GM12875 (cell line): ENCODE results near the gene LZTS2.
A peak's percentile ranks its signal among the peaks of the same experiment; 100 is the strongest.

Experiments
- H3K4me3 ChIP-seq: one replicate; pipeline ENCODE4 v1.5.1; 2011; ENCODE audit warnings: low read depth, low read length, control low read depth
- TF ChIP-seq, protein P1 (sequence below): IDR thresholded peaks from 2 replicates; pipeline ENCODE4 v1.5.1; 2011; ENCODE audit warnings: low read depth, mild to moderate bottlenecking, control low read depth, inconsistent platforms, low read length, moderate library complexity, borderline replicate concordance; ENCODE audit not compliant: insufficient read depth

The LZTS2 gene, protein sequence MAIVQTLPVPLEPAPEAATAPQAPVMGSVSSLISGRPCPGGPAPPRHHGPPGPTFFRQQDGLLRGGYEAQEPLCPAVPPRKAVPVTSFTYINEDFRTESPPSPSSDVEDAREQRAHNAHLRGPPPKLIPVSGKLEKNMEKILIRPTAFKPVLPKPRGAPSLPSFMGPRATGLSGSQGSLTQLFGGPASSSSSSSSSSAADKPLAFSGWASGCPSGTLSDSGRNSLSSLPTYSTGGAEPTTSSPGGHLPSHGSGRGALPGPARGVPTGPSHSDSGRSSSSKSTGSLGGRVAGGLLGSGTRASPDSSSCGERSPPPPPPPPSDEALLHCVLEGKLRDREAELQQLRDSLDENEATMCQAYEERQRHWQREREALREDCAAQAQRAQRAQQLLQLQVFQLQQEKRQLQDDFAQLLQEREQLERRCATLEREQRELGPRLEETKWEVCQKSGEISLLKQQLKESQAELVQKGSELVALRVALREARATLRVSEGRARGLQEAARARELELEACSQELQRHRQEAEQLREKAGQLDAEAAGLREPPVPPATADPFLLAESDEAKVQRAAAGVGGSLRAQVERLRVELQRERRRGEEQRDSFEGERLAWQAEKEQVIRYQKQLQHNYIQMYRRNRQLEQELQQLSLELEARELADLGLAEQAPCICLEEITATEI

DNA sequence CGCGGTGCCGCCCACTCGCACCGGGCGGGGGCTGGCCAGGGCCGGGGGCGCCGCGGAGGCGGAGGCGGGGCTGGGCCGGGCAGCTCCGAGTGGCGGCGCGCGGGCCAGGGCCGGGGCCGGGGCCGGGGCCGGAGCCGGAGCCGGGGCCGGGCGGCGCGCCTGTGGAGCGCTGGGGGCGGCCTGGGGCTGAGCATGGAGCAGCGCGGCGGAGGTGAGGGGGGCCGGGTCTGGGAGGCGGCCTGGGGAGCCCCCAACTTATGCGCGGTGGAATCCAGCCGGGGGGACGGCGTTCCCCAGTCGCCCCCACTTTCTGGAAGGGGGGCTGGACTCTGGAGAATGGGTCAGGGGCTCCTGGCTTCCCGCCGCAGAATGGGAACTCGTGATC, at the start of gene LZTS2:
TSS of gene LZTS2 (plus strand) at position 67 of the 385 bp plus-strand sequence. CDS start 2,731 bp downstream, outside the sequence.
- peak within 1 kb of the TSS; percentile 89 for H3K4me3 ChIP-seq
- TF ChIP-seq, protein P1, sequence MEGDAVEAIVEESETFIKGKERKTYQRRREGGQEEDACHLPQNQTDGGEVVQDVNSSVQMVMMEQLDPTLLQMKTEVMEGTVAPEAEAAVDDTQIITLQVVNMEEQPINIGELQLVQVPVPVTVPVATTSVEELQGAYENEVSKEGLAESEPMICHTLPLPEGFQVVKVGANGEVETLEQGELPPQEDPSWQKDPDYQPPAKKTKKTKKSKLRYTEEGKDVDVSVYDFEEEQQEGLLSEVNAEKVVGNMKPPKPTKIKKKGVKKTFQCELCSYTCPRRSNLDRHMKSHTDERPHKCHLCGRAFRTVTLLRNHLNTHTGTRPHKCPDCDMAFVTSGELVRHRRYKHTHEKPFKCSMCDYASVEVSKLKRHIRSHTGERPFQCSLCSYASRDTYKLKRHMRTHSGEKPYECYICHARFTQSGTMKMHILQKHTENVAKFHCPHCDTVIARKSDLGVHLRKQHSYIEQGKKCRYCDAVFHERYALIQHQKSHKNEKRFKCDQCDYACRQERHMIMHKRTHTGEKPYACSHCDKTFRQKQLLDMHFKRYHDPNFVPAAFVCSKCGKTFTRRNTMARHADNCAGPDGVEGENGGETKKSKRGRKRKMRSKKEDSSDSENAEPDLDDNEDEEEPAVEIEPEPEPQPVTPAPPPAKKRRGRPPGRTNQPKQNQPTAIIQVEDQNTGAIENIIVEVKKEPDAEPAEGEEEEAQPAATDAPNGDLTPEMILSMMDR = no peak

DNA sequence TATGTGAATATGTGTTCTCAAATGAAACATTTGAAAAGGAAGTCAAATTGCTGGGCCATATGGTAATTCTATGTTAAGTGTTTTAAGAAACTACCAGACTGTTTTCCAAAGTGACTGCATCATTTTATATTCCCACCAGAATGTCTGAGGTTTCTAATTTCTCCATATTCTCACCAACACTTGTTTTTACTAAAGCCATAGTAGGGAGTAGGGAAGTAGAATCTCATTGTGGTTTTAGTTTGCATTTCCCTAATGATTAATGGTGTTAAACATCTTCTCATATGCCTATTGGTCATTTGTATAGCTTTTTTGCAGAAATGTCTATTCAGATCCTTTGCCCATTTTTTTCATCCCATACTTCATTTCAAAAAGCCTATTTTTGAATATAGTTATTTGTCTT, 39.4 kb upstream of the LZTS2 start:
- TF ChIP-seq, protein P1 = no peak
- no peak overlapping the region for H3K4me3 ChIP-seq

DNA sequence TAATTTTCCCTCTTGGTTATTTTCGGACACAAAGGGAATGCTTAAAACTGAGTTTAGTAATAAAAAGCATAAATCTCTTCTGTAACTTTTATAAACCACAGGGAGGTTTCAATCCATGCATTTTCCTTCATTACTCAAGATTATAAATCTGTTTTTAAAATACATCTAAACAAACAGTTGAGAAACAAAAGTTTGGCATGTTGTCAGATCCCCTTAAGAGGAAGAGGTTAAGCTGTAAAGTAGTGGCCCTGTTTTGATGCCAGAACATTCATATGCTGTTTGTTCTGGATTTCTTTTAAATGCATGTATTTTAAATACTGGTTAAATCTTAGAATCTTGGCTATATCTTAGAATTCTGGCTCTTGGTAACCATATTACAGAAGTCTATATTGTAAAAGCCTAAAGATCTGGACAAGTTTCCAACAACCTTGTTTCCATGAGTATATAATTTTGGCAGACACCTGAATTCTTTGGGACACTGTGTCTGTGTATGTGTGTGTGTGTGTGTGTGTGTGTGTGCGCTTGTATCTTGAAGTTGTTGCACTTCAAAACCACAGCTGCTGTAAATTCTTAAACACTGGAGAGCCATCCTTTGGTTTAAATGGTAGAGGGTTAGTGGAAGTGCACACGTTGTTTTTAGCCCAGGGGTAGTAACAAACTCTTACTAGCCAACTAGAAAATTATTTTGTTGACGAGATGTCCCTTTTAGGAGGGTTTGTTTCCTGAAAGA, 37.1 kb upstream of the LZTS2 start:
- TF ChIP-seq, protein P1 = no peak
- no peak overlapping the region for H3K4me3 ChIP-seq

DNA sequence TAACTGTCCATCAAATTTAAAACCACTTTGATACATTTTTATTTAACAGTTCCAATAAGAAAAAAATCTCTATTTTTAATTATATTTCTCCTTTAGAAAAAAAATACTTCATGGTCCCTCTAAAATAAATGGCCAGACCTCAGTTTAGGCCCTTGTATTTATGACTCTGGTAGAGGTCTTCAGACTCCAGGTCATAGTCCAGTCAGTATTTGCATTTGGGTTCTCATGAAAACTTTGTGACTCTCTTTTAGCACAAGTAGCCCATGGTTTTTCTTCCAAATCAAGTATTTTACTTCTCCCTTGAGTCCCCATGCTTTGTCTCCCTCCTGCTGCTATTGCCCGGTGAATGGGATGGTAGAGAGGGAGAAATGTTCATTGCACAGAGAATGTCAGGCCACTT, 35.8 kb upstream of the LZTS2 start:
- no peak overlapping the region for H3K4me3 ChIP-seq
- TF ChIP-seq, protein P1 = no peak

DNA sequence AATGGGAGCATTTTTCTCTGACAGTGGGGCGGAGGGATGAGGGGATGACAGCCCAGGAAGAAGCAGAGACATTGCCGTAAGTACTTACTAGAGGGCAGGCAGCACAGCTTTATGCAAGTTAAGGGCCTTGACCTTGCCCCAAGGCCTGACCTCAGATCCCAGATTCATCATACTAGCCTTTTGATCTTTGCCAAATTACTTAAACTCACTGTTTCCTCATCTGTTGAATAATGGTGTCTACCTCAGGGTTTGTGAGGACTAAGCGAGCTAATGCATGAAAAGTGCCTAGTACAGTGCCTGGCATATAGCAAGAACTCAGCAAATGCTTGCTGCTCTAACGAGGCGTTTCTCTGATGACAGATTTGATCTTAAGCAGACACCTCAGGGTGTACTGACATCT, 33.8 kb upstream of the LZTS2 start:
- H3K4me3 ChIP-seq = no peak overlapping the region
- TF ChIP-seq, protein P1 = no peak

DNA sequence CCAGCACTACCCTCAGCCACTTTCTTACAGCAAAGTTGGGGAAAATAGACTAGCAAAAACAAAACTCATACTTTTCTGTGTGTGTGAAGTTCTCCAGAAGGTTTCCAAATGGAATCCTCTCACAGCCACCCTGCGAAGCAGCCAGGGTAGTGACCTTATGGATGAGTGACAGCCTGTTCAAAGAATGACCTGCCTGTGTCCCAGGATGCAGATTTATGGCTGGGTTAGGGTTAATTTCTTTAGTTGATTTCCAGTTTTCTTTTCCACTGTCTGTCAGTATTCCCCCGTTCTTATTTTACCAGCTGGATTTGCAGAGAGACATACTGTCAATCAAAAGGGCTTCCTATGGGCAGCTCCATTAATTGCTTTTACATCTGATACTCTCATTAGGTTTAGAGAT, 32.7 kb upstream of the LZTS2 start:
- no peak overlapping the region for H3K4me3 ChIP-seq
- TF ChIP-seq, protein P1 = no peak
